Nephron progenitor cell (in vitro differentiated cells): ENCODE data around the gene SEMA5B.

Experiments
- DNase-seq: peaks from one replicate; pipeline ENCODE4 v3.0.0; 2021
- H3K27ac Mint-ChIP-seq: 2 replicates; pipeline ENCODE4 v1.8.0; 2021; ENCODE audit warnings: mild to moderate bottlenecking, moderate library complexity, mixed read lengths
- H3K27me3 Mint-ChIP-seq: 2 replicates; pipeline ENCODE4 v1.8.0; 2021; ENCODE audit warnings: mild to moderate bottlenecking, low read depth, mixed read lengths; ENCODE audit not compliant: poor library complexity
- H3K36me3 Mint-ChIP-seq: 2 replicates; pipeline ENCODE4 v1.8.0; 2021; ENCODE audit warnings: low read depth, mixed read lengths
- H3K4me1 Mint-ChIP-seq: 2 replicates; pipeline ENCODE4 v1.8.0; 2021; ENCODE audit warnings: mixed read lengths
- H3K4me3 Mint-ChIP-seq: 2 replicates; pipeline ENCODE4 v1.8.0; 2021; ENCODE audit warnings: mild to moderate bottlenecking, moderate library complexity, mixed read lengths
- H3K9me3 Mint-ChIP-seq: 2 replicates; pipeline ENCODE4 v1.8.0; 2021; ENCODE audit warnings: mild to moderate bottlenecking, moderate library complexity, mixed read lengths
- CTCF ChIP-seq: fragments of 200-600 bp; sonication (generic); IDR thresholded peaks from 2 replicates; pipeline ENCODE4 v1.5.0; 2021; ENCODE audit warnings: antibody characterized with exemption

Gene SEMA5B

GRCh38 chr3:122938783-122939425 is 88.7 kb downstream of the SEMA5B start:
- H3K36me3 Mint-ChIP-seq, result no peaks in the 10 kb centered on the region
- DNase-seq, result no peak
- H3K27ac Mint-ChIP-seq, result no peak overlapping the region
- peaks cover 11% of the 10 kb centered on the region for H3K4me1 Mint-ChIP-seq
- H3K4me3 Mint-ChIP-seq, result no peak overlapping the region
- TF ChIP-seq CTCF, result no peak
- H3K9me3 Mint-ChIP-seq, result no peaks in the 10 kb centered on the region
- H3K27me3 Mint-ChIP-seq, result peaks cover 5% of the 10 kb centered on the region

- Mint-ChIP-seq H3K27me3 (peaks cover 3% of the 10 kb centered on the region), H3K36me3 (no peaks in the 10 kb centered on the region), H3K9me3 (no peaks in the 10 kb centered on the region), H3K4me3 (no peak overlapping the region), H3K27ac (peak overlapping the region; percentile 46), H3K4me1 (peaks cover 11% of the 10 kb centered on the region)
- no peak for DNase-seq
- no peak for TF ChIP-seq CTCF
These were observed 89.8 kb downstream of the SEMA5B start for GRCh38 chr3:122937745-122938144.

GRCh38 chr3:122936986-122937385 is 90.6 kb downstream of the SEMA5B start:
- Mint-ChIP-seq H3K36me3 (no peaks in the 10 kb centered on the region), H3K4me3 (no peak overlapping the region), H3K9me3 (no peaks in the 10 kb centered on the region), H3K27ac (no peak overlapping the region), H3K27me3 (peaks cover 3% of the 10 kb centered on the region), H3K4me1 (peaks cover 11% of the 10 kb centered on the region)
- no peak for DNase-seq
- TF ChIP-seq CTCF, result no peak

GRCh38 chr3:122936335-122936734 is 91.2 kb downstream of the SEMA5B start:
- TF ChIP-seq CTCF, result no peak
- no peak overlapping the region for H3K4me3 Mint-ChIP-seq
- peaks cover 12% of the 10 kb centered on the region for H3K4me1 Mint-ChIP-seq
- DNase-seq, result no peak
- H3K36me3 Mint-ChIP-seq, result no peaks in the 10 kb centered on the region
- H3K27me3 Mint-ChIP-seq, result peaks cover 3% of the 10 kb centered on the region
- H3K27ac Mint-ChIP-seq, result no peak overlapping the region
- H3K9me3 Mint-ChIP-seq, result no peaks in the 10 kb centered on the region

- H3K4me1 Mint-ChIP-seq, result peaks cover 27% of the 10 kb centered on the region
- H3K27ac Mint-ChIP-seq, result no peak overlapping the region
- no peak overlapping the region for H3K4me3 Mint-ChIP-seq
- DNase-seq, result no peak
- no peaks in the 10 kb centered on the region for H3K36me3 Mint-ChIP-seq
- no peak for TF ChIP-seq CTCF
- no peaks in the 10 kb centered on the region for H3K9me3 Mint-ChIP-seq
- H3K27me3 Mint-ChIP-seq, result no peaks in the 10 kb centered on the region
These were observed 93.3 kb downstream of the SEMA5B start for GRCh38 chr3:122934251-122934650.

GRCh38 chr3:122932251-122932967 is 95.2 kb downstream of the SEMA5B start:
- TF ChIP-seq CTCF, result no peak
- no peak overlapping the region for H3K4me3 Mint-ChIP-seq
- H3K27ac Mint-ChIP-seq, result no peak overlapping the region
- no peak for DNase-seq
- peaks cover 33% of the 10 kb centered on the region for H3K4me1 Mint-ChIP-seq
- H3K9me3 Mint-ChIP-seq, result no peaks in the 10 kb centered on the region
- no peaks in the 10 kb centered on the region for H3K36me3 Mint-ChIP-seq
- peaks cover 4% of the 10 kb centered on the region for H3K27me3 Mint-ChIP-seq
